Activated CD8-positive, alpha-beta memory T cell treated with anti-CD3 and anti-CD28 coated beads, Interleukin-2, amount 50 U/mL, for 1 hour (primary cell): ENCODE measurements around the gene TFR2.

ENCODE experiments used
- DNase-seq: peaks from one replicate; pipeline ENCODE4 v3.0.0-alpha.2; 2020; ENCODE audit errors: extremely low read depth

TFR2 gene

DNA sequence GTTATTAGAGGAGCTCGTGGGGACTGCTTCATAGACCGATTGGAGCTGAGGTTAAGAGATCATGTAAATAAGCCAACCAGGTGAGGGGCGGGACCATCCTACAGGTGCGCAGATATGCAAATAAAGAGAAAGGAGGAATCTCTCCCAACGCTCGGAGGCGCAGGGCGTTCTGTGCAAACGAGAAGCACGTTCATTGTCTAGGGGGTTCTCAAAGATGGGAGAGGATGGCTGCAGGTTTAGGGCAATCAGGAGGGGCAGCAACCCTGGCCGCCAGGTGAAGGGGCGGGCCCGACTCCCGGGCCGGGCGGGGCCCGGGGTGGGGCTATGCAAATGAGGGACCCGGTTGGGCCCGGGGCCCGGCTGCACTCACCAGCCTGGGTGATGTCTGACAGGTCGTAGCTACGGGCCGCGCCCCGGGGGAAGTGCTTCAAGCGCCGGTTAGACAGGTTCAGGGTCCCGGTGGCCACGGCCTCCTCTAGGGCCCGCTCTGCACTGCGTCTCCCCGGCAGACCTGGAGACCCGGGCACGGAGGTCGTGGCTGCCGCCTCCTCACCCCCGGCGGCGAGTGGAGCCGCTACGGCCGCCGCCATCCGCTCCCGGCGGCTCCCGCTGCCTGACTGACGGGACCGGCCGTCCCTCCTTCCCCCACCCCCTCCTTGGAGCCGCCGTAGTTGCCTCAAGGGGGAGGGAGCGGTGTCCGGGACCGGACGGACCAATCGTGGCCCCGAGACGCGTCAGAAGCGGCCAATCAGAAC, 55.7 kb downstream of the TFR2 start, which contains the start of gene LRCH4:
TSS of gene LRCH4 (minus strand) at position 619 of the 755 bp plus-strand sequence. CDS start at position 590, 29 bp downstream.
- no peak for DNase-seq

DNA sequence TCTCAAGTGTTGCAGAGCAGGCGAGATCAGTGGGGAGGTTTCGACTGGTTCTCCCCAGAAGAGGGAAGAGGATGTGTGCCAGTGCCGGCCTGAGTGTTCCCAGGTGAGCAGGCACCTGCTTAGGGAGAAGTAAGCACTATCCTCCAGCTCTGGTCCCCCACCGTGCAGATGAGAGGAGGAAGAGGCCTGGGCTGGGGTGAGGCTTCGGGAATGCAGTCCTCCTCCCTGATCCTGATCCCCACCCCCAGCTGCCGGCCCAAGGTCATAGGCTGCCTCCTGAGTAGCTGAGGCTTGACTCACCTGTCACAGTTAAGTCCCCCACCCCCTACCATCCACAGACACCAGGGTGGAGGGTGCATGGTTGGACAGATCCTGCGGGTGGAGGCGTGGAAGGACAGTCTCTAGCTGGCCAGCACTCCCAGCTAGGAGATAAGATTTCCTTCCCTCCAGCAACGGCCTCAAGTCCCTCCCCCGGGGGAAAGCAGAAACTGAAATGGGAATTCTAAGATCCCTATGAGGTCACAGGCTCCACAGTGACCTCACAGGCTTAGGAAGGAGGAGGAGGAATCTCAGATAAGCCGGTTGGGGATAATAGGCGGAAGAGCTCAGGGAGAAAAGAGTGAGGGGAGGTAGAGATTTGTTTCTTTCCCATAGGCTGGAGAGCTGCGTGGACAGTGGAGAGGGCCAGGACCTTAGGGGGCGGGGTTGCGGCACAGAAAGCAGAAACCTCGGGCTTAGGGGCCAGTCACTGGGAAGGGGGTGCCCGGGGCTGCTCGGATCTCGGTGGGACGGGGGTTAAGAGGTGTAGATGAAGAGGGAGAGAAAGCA, 56.5 kb downstream of the TFR2 start:
- no peak for DNase-seq

DNA sequence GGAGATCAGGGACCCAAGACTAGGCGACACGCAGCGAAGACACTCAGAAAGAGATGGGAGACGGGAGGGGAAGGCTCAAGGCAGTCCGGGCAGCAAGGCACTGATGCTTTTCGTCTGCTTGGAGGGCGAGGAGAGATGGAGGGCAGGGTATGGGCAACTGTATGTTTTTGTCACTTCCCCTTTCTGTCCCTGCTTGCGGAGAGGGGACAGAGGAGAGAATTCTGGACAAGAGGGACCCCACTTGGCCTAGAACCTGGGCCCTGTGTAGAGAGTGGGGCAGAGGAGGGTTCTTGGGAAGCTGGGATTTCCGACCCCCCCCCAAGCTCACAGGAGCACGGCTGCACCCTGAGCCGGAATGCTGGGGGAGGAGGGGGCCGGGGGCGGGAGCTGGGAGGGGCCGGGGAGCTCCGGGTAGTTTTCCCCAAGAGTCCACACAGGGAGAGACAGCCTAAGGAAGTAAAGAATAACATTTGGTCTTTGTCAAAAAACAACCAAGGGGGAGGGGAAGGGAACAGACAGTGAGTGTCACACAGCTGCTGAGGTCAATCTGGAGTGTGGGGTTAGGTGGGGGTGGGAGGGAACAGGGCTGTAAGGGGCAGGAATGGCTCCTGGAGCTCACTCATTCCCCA, 57.2 kb downstream of the TFR2 start:
- DNase-seq = no peak

DNA sequence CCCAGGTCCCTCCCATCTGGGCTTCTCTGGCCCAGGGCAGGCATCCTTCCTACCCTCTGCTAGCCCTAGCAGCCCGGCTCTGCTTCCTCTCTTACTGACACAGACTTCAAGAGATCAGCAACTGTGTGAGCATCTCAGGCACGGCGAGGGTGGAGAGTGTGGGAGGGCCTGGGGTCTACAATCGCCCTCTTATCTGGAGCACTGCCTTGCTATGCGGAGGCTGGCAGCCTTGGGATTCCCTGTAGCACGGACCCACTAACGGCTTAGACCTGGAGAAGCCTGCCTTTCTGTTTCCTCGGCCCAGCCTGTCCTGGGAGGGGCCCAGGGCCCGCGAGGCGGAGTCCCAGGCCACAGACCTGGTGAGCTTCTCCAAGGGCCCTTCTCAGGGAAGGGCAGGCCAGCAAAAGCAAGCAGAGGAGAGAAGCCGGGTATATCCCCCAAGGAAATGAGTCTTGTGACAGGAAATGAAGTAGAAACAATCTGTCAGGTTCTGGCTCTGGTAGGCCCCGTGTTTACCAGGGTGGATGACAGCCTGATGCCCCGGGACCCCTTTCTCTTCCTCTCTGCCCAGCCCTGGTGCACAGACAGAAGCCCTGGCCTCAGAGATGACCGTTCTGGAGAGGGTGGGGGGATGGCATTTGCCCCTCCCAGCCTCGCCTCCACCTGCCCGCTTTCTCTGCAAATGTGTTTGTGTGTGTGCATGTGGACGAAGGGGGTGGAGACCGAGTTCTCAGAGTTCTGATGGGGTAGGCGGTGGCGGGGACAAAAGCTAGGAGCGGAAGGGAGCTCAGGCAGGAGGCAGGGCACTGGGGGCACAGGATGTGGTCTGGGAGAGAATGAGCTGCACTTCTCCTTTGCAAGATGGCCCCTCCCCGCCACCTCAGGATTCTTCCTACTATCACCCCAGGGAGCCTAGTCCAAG, 58.0 kb downstream of the TFR2 start:
- DNase-seq = no peak

DNA sequence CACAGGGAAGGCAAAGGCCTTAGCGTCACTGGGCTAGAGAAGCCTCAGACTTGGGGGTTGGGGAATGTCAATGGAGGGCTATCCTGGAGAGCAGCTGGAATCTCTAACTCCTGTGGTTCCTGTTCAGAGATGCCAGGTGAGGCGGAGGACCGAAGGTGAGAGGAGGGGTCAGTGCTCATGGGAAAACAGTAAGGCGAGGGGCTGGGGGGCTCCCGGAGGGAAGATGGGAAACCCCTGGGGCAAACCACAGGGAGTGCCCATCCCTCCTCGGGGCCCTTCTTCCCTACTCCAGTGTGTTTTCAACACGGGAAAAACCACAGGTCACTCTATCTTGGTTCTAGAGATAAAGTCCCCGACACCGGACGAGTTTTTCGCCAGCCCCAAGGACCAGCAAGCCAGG, 58.7 kb downstream of the TFR2 start:
- no peak for DNase-seq

DNA sequence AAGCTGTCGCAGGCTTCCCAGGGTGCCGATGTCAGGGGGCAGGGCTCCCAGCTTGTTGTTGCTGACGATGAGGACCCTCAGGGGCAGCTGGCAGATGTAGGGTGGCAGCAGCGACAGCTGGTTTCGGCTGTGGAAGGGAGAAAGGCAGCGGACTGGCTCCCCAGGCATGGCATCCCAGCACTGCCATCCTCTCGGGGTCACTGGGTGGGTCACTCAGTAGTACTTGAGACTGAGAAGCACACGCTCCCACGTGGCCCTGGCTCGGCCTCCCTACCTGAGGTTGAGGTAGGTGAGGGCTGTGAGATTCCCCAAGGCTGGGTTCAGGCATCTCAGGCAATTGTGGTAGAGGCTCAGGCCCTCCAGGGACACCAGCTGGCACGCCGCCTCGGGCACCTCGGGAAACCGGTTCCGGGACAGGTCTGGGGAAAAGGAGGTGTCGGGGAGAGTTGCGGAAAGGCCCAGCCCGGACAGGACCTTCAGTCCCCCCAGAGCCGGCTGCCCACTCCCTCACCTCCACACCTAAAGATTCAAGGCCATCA, 59.2 kb downstream of the TFR2 start:
- DNase-seq = no peak

DNA sequence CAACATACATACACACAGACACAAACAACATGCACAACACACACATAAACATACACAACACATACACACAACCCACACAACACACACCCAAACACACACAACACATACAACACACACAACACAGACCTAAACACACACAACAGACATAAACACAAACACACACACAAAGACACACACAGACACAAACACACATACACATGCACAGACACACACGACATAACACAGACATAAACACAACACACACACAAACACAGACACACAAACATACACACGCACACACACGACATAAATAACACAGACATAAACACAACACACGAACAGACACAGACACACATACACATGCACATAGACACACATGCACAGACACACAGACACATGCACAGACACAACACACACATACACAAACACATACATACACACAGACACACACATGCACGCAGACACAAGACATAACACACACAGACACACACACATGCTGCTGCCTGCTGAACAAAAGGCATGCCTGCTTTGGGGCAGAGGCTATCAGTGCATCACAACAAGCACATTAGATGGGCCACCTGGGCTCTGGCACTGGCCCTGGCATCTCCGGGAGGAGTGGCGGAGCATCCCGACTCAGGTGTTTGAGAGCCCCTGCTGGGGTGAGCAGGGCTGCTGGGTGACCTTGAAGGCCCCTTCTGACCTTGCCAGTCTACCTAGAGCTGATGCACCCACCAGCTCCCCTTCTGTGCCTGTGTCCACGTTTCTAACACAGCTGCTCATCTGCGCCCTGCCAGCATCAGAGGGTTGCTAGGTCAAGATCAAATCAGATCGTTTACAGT, 60.7 kb downstream of the TFR2 start:
- no peak for DNase-seq

DNA sequence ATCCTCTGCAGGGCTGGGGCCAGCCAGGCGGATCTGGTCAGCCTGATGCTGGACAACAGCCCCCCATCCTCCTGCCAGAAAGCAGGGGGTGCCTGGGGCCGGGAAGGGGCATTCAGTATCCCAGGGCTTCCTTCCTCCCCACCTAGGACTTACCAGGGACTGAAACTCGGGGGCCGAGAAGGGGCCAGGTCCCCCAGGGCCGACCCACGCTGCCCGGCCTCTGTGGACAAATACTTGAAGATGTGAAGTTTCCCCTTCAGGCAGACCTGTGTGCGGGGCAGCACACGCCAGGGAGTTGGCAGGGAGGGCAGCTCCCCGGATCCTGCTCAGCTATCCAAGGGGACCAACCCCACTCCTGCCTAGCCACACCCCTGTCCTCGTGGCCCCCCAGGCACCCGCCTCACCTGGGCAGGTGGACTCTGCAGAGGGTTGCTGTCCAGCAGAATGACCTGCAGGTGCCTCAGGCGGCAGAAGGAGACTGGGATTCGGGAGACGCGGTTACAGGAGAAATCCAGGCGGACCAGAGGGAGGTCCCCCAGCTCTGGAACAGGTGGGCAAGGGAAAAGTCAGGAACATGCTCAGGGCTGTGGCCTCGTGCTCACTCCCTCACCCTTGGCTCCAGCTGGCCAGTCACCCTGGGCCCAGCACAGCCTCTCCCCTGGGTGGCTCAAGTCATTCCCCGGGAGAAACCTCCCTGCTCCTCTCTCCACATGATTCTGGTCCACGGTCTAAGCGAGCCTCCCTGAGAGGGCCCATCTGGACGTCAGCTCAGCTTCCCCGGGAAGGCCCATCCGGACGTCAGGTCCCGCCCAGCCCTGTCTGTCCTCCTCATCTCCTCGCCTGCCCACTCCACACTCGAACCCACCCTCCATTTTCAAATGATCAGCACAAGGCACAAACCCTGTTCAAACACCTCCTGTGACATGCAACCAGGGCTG, 62.8 kb downstream of the TFR2 start:
- DNase-seq = no peak

DNA sequence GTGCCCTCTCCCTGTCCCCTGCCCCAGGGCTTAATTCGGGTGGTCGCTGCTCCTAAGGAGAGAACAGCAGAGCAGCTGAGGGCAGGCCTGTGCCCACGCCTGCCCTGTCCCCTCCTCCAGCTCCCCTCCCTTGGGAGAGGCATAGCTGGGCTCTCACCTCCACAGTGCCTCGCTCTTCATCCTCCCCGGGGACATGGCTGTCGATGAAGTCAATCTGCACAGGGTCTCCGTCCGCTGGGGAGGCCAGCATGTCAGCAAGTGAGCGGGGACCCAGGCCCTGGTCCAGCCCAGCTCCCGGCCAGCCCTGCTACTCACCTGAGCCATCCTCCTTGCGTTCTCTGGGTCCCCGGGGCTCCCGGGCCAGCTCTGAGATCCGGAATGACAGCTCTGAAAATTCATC, 63.8 kb downstream of the TFR2 start:
- no peak for DNase-seq

DNA sequence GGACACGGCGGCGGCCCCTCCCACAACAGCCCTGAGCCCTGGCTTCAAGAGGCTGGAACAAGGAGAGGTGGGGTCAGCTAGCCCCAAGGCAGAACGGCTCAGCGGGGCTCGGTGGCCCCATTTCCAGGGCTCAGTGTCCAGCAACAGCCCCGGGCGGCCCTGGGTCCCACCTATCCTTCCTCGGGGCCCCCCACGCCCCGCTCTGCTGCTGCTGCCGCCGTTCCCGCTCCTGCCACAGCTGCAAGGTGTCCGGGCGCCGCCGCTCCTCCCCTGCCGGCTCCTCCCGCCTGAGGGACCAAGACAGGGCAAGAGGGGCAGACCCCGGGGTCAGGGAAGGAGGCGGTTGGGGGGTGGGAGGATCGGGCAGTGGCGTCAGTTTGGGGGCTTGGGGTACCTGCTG, 64.2 kb downstream of the TFR2 start:
- no peak for DNase-seq

DNA sequence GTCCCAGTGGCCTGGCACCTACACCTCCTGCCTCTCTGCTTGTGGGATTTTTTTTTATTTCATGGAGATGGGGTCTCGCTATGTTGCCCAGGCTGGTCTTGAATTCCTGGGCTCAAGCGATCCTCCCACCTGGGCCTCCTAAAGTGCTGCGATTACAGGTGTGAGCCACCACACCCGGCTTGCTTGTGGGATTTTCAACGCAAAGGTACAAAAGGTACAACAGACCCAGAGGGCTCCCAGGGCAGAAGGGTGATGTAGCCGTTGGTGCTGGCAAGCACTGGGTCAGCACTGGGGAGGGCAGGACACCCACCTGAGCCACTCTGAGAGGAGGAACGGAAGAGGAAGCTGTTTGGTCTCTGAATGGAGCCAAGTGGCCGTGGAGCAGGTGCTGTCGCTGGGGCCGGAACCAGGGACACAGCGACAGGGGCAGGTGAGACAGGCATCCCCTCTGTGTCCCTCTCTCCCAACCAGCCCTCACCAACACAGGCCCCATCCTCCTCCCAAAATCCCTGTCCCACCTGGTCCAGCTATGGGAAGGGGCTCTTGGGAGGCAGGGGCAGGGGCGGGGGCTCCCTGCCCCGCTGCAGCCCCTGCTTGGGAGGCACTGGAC, 64.9 kb downstream of the TFR2 start:
- no peak for DNase-seq

DNA sequence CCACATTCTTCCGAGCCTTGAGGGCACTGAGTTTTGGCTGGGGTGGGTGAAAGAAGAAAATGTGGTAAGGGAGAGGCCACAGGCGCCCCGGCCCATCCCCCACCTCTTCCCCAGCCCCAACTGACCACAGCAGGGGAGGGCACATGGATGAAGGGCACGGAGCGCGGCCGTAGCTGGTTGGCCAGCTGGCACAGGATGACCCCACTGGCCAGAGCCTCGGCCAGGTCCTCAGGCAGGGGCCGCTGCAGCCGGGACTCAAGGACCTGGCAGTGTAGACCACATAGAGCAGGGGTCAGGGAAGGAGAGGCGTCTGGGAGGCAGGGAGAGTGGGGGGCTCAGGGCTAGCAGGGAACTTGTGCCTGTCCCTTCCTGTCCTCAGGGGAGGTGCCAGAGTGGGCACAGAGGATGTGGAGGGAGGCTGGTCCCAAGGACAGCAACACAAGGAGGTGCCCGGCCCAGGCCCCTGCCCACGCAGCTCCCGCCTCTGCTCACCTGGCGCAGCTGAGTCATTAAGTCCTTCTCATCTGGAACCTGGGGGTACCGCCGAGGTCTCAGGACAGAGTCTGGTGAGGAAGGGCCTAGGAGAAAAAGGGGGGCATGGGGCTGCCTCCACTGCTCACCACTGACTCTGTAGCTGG, 65.5 kb downstream of the TFR2 start:
- DNase-seq = no peak

DNA sequence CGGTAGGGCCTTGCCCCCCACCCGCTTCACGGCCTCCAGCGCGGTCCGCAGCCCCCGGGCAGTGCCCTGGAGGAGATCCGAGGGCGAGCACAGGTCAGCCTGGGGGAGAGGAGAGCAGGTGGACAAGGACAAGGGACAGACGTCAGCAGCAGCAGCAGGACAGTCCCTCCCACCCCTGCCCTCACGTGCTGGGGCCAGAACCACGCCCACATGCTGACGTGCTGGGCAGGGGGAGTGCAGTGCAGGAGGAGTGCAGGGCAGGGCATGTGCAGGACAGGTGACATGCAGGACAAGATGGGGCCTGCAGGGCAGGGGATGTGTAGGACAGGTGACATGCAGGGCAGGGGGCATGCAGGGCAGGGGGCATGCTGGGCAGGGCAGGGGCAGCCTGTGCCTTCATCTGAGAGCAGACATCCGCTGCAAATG, 66.1 kb downstream of the TFR2 start:
- DNase-seq = no peak

DNA sequence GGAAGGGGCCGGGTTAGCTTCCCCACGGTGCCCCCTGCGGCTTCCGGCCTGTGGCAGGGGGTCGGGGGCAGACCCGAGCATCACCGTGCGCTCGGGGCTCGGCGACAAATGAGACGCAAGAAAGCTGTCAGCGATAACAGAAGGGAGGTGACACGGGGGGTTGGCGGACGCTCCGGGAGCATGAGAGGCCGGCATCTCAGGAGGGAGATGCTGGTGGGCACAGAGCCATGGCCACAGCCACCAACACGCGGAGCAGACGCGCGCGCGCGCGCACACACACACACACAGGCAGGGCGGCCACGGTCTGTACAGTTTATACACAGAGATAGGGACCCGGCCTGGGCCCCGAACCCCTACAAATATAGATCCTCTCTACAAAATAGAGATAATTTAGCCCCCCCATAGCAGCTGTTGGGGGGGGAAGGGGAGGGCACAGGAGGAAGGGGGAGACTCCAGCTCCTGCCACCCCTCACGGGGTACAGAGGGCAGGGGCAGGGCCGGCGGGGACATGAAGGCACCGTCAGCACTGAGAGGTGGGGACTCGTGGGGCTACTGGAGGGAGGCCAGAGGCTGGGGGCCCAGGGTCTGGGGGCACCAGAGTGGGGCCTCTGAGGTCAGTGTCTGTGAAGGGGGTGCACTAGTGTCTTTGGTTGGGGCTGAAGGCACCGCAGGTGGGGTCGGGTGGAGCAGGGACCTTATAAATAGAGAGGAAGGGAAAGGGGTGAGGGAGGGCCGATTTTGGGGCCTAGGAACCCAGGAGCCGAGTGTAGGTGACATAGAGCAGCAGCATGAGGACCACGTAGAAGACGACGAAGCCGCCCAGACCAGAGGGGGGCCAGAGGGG, 66.8 kb downstream of the TFR2 start:
- DNase-seq = no peak

DNA sequence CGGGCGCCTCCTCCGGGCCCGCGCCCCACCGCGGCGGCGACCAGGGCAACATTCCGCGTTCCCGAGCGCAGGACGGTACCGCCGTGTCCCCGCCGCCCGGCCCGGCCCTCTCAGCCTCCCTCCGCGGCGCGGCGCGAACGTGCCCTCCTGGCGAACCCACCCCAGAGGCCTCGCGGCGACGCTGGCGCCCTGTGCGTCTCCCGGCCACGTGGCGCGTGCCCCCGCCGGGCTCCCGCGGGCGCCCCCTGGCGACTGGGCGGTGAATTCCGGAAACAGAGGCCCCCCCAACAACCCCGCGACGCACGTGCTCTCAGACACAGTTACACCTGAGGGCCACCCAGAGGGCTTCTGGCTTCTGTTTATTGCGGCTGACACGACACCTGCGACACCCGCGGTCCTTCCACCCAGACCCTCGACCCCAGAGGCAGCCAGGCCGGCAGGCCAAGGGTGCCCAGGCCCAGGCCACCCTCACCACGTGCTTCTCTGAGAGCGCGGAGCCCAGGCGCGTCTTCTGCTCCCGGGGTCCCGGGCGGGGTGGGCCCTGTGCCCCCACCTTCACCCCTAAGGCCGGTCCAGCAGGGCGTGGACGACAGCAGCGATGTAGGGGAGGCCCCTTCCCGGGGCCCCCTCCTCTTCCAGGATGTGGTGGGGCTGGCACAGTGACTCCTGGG, 67.5 kb downstream of the TFR2 start, which contains the start of gene SAP25:
TSS of gene SAP25 (minus strand) at position 210 of the 671 bp plus-strand sequence. CDS start at position 52, 158 bp downstream.
- no peak for DNase-seq

DNA sequence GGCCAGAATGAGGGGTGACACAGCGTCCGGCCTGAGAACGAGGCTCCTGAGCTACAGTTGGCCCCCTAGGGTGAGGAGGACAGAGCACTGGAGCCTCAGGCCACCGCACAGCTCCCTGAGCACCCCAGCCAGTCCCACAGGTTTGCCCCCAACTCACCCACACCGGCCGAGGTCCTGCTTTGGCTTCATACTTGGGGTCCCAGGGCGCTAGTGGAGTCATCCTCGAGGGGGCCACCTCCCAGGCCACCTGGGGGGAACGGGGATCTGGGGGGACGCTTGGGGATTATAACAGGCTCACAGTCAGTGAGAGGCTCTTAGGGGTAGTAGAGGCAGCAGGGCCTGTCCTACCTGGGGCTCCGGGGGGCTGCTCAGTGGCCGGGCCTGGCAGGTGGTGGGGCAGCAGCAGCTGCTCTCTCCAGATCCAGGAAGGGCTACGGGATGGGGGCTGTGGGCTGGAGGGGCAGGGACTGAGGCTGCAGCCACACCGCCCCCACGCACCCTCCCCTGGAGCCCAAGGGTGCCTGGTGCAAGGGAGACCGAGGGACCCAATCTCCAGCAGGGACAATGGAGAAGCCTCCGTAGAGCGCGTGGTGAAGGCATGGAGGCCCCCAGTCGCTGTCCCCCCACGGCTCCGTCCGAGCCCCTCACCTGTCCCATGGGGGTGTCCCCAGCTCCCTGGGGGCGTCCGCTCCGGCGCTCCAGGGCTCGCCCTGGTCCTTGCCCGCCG, 68.2 kb downstream of the TFR2 start:
- DNase-seq = no peak
